ENCODE data around the gene TP53I3.
"Not testable (repeated sequence)": the region's sequence is repeated elsewhere in the genome, so short reads cannot be mapped to it uniquely, and the experiment has no call there.

Gene TP53I3

GRCh38 chr2:24104110-24104650, 19.5 kb upstream of the TP53I3 start:
- Histone ChIP-seq H3K4me1 (ENCODE audit: low read depth, poor library complexity, severe bottlenecking) (no peaks in the 10 kb centered on the region), H3K4me2 (no peak overlapping the region), H3K27ac (no peak overlapping the region), H3K4me3 (IDR thresholded peaks at IDR 0.05; ENCODE audit: insufficient read depth, low read depth, low read length) (no peak overlapping the region), H3K27me3 (ENCODE audit: insufficient read depth, low read depth) (no peaks in the 10 kb centered on the region), H3K9ac (no peak overlapping the region), H2AFZ (ENCODE audit: low read depth) (no peak overlapping the region), H3K79me2 (ENCODE audit: insufficient read depth, low read depth) (no peaks in the 10 kb centered on the region), H3K36me3 (ENCODE audit: insufficient read depth) (no peaks in the 10 kb centered on the region), H4K20me1 (ENCODE audit: insufficient read depth) (no peaks in the 10 kb centered on the region)
- TF ChIP-seq CTCF (conservative IDR thresholded peaks at IDR 0.05; ENCODE audit: low read depth, low read length) = no peak

GRCh38 chr2:24102677-24103076, 18.0 kb upstream of the TP53I3 start:
- H3K9ac ChIP-seq = no peak overlapping the region
- H3K27ac ChIP-seq = no peak overlapping the region
- H4K20me1 ChIP-seq (ENCODE audit: insufficient read depth) = no peaks in the 10 kb centered on the region
- H3K4me2 ChIP-seq = no peak overlapping the region
- H3K4me3 ChIP-seq (IDR thresholded peaks at IDR 0.05; ENCODE audit: insufficient read depth, low read depth, low read length) = no peak overlapping the region
- H3K36me3 ChIP-seq (ENCODE audit: insufficient read depth) = no peaks in the 10 kb centered on the region
- no peak for TF ChIP-seq CTCF (conservative IDR thresholded peaks at IDR 0.05; ENCODE audit: low read depth, low read length)
- no peaks in the 10 kb centered on the region for H3K4me1 ChIP-seq (ENCODE audit: low read depth, poor library complexity, severe bottlenecking)
- no peaks in the 10 kb centered on the region for H3K27me3 ChIP-seq (ENCODE audit: insufficient read depth, low read depth)
- no peak overlapping the region for H2AFZ ChIP-seq (ENCODE audit: low read depth)
- no peaks in the 10 kb centered on the region for H3K79me2 ChIP-seq (ENCODE audit: insufficient read depth, low read depth)

DNA sequence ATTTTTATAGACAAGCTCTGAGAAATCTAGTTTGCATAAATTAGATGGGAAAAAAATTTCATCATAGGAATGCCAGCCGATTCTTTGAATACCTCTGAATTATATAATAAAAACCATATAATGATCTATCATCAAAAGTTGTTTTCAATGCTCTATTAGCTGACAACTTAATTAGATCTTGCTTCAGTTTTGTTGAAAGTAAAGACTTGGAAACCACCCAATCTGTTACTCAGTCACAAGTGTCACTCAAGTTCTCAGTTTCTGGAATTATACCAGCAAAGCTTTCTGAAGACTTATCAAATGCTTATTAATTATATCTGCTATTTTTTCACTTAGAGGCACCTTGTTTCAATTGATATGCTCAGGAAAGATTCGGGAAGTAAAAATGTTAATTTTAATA, 17.4 kb upstream of the TP53I3 start:
- H3K27ac ChIP-seq = no peak overlapping the region
- no peaks in the 10 kb centered on the region for H4K20me1 ChIP-seq (ENCODE audit: insufficient read depth)
- TF ChIP-seq CTCF (conservative IDR thresholded peaks at IDR 0.05; ENCODE audit: low read depth, low read length) = no peak
- no peaks in the 10 kb centered on the region for H3K4me1 ChIP-seq (ENCODE audit: low read depth, poor library complexity, severe bottlenecking)
- H3K9ac ChIP-seq = no peak overlapping the region
- no peak overlapping the region for H3K4me2 ChIP-seq
- no peak overlapping the region for H2AFZ ChIP-seq (ENCODE audit: low read depth)
- H3K79me2 ChIP-seq (ENCODE audit: insufficient read depth, low read depth) = no peaks in the 10 kb centered on the region
- H3K36me3 ChIP-seq (ENCODE audit: insufficient read depth) = no peaks in the 10 kb centered on the region
- no peak overlapping the region for H3K4me3 ChIP-seq (IDR thresholded peaks at IDR 0.05; ENCODE audit: insufficient read depth, low read depth, low read length)
- H3K27me3 ChIP-seq (ENCODE audit: insufficient read depth, low read depth) = no peaks in the 10 kb centered on the region

DNA sequence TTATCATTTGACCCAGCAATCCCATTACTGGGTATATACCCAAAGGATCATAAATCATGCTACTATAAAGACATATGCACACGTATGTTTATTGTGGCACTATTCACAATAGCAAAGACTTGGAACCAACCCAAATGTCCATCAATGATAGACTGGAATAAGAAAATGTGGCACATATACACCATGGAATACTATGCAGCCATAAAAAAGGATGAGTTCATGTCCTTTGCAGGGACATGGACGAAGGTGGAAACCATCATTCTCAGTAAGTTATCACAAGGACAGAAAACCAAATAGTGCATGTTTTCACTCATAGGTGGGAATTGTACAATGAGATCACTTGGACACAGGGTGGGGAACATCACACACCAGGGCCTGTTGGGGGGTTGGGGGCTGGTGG, 16.1 kb upstream of the TP53I3 start:
- not testable (repeated sequence) for H4K20me1 ChIP-seq (ENCODE audit: insufficient read depth); H3K27ac ChIP-seq; H3K27me3 ChIP-seq (ENCODE audit: insufficient read depth, low read depth); H3K4me1 ChIP-seq (ENCODE audit: low read depth, poor library complexity, severe bottlenecking); H2AFZ ChIP-seq (ENCODE audit: low read depth); H3K4me3 ChIP-seq (IDR thresholded peaks at IDR 0.05; ENCODE audit: insufficient read depth, low read depth, low read length); H3K9ac ChIP-seq; H3K79me2 ChIP-seq (ENCODE audit: insufficient read depth, low read depth); H3K4me2 ChIP-seq; H3K36me3 ChIP-seq (ENCODE audit: insufficient read depth)

GRCh38 chr2:24095171-24095677, 10.6 kb upstream of the TP53I3 start:
- not testable (repeated sequence) for H3K4me1 ChIP-seq (ENCODE audit: low read depth, poor library complexity, severe bottlenecking); H3K27me3 ChIP-seq (ENCODE audit: insufficient read depth, low read depth); H3K27ac ChIP-seq; H2AFZ ChIP-seq (ENCODE audit: low read depth); H3K36me3 ChIP-seq (ENCODE audit: insufficient read depth); H3K79me2 ChIP-seq (ENCODE audit: insufficient read depth, low read depth); H3K4me2 ChIP-seq; H4K20me1 ChIP-seq (ENCODE audit: insufficient read depth); H3K9ac ChIP-seq; H3K4me3 ChIP-seq (IDR thresholded peaks at IDR 0.05; ENCODE audit: insufficient read depth, low read depth, low read length)

DNA sequence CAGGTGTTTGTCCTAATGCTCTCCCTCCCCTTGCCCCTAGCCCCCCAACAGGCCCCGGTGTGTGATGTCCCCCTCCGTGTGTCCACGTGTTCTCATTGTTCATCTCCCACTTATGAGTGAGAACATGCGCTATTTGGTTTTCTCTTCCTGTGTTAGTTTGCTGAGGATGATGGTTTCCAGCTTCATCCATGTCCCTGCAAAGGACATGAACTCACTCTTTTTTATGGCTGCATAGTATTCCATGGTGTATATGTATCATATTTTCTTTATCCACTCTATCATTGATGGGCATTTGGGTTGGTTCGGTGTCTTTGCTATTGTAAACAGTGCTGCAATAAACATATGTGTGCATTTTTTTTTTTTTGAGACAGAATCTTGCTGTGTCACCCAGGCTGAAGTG, 8.6 kb upstream of the TP53I3 start:
- not testable (repeated sequence) for H3K4me1 ChIP-seq (ENCODE audit: low read depth, poor library complexity, severe bottlenecking); H3K9ac ChIP-seq; H3K27me3 ChIP-seq (ENCODE audit: insufficient read depth, low read depth); H3K36me3 ChIP-seq (ENCODE audit: insufficient read depth); H2AFZ ChIP-seq (ENCODE audit: low read depth); H3K4me3 ChIP-seq (IDR thresholded peaks at IDR 0.05; ENCODE audit: insufficient read depth, low read depth, low read length); H3K79me2 ChIP-seq (ENCODE audit: insufficient read depth, low read depth); H3K4me2 ChIP-seq; H4K20me1 ChIP-seq (ENCODE audit: insufficient read depth); H3K27ac ChIP-seq

All from KMS-11 (cell line).